Measurements from ENCODE around the gene BTD.

DNA sequence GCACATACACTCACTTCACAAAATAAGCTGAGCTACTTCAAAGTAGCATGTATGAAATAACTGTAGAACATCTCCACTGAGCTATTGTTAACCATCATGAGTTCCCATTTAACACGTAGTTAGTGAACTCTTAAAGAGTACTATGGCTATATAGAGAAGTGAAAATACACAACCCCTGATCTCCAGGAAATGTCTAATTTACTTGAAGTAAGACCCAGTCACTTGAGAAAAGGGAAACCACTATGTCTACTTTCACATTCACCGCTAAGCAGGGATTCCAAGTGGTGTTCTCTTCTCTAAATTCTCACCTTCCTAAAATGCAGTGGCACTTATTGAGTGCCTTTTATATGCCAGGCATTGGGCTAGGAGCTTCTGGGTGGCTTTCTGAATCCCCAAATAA lies 45.0 kb upstream of the BTD start:
- no peak for TF ChIP-seq CTCF (IDR thresholded peaks at IDR 0.05)
- TF ChIP-seq USF2 (IDR thresholded peaks at IDR 0.05) = no peak
- TF ChIP-seq CHD2 (IDR thresholded peaks at IDR 0.05; ENCODE audit: low read length, partially characterized antibody) = no peak
- no peak for TF ChIP-seq JUN (IDR thresholded peaks at IDR 0.05)
- no peak for TF ChIP-seq PHF8 (IDR thresholded peaks at IDR 0.05; ENCODE audit: borderline replicate concordance, low read depth)
